T47D (cell line): ENCODE data around the gene PLCL2.

Experiments
- DNase-seq, 2 experiments: peaks; one replicate each; pipeline versions ENCODE4 v3.0.0 to v3.0.0-alpha.2; 2011 to 2012; ENCODE audit warnings: low read depth in 1 of 2, low spot score in 1 of 2
- JUND ChIP-seq: IDR thresholded peaks from 2 replicates; pipeline ENCODE4 v1.6.1; 2012; ENCODE audit warnings: low read depth
- in situ Hi-C: cut with HindIII; loops from 2 replicates; pipeline ENCODE4 v1.10.0; 2016; ENCODE audit warnings: low sequenced_read_pairs, low pct_unique_long_range_greater_than_20kb

PLCL2 gene

DNA sequence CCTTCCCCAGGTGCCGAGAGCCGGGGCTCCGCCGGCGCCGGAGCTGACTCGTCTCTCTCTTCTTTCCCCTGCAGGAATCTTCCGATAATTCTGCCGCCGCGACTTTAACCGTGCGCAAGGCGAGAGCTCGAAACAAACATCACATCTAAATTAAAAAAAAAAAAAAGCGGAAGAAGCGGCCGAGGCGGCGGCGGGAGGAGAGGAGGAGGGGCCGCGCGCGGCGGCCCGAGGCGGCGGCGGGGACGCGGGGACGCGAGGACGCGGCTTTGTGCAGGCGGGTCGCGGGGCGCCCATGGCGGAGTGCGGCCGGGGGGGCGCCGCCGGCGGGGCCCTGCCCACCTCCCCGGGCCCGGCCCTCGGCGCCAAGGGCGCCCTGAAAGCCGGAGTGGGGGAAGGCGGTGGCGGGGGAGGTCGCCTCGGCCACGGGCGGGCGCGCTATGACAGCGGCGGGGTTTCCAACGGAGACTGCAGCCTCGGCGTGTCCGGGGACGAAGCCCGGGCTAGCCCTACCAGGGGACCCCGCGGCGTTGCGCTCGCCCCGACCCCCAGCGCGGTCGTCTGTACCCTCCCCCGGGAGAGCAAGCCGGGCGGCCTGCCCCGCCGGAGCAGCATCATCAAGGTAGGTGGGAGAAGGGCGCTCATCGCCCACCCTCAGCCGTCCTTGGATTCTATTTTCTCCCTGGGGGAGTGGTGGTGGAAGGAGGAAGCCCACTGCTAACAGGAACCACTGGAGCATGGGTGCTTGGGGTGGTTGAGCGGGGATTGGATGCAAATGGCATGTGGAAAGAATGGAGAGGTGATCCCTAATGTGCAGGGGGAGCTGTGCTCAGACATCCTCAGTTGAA is at the start of gene PLCL2:
PLCL2 (plus strand) TSS at position 208 of the 845 bp plus-strand sequence; CDS start at position 293, 85 bp downstream.
- in situ Hi-C loops: no loop called here
- peak; percentile 6 to 28 for DNase-seq
- TF ChIP-seq JUND: no peak

DNA sequence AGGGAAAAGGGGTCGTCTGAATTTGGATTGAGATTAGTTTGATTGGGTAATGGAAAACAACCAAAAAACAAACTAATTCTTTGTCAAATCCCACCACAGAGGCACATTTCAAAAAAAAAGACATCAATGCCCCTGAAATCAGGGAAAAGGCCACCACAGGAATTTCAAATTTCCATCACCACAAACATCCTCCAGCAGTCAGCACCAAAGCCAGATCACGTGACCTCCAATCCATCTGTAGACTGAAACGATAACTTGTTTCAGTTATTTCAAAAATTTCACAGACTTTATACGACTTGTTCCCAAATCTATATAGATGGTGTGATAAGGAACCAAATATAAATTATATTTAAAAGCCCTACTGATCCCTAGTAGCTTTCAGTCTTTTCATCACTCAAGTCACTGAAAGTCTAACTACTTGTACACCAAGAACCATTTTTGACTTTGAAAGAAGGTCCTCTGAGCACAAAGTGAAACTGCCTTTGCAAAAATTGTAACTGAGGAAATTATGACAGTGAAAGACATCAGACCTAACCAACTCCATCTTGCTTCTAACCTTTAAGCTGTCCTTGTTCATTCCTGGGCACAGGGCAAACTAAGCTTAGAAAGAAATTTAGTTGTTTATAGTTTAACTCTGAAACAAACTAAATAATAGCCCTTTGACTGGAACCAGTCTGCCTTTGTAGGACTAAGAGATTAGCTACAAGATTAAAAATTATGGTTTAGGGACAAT is 48.1 kb upstream of the PLCL2 start:
- no peak for DNase-seq
- in situ Hi-C loops: no loop called here

DNA sequence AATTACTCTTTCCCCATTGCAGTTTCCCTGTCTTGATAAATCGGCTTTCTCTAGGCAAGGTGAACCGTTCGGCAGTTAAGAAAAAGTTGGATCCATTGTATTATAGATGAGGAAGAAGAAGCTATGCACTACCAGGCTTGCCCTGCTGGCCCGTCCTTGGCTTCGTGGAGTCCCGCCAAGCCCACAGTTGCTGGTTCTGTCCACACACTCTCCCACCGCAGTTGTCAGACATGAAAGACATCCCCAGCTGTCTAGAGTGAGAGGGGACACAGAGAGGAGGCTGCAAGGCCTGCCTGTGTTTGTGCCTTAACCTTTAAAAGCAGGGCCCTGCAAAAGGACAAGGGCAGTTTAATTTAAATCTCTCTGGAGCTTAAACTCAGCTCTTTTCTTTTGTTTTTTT is 47.2 kb upstream of the PLCL2 start:
- no peak for TF ChIP-seq JUND
- no peak for DNase-seq
- in situ Hi-C loops: no loop called here

More for the DNA sequence above, 48.1 kb upstream of the PLCL2 start:
- no peak for TF ChIP-seq JUND

DNA sequence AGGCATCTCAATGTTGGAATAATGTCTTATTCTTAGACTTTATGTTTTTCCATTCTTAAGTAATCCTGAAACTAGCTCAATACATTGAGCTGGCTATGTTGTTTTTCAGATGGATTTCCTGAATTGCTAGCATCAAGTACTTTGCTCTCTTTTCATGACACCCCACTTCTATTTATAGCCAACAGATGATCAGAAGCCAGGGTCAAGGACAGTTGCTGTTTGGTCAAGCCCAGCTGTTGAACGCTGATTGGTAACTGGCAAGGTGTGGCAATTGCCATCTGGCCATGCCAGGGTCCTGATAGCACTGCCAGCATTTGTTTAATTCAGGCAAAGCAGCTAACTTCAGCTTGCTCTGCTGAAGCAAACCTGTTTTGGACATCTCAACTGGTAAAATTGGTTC is 46.2 kb upstream of the PLCL2 start:
- TF ChIP-seq JUND: no peak
- in situ Hi-C loops: no loop called here
- no peak for DNase-seq

DNA sequence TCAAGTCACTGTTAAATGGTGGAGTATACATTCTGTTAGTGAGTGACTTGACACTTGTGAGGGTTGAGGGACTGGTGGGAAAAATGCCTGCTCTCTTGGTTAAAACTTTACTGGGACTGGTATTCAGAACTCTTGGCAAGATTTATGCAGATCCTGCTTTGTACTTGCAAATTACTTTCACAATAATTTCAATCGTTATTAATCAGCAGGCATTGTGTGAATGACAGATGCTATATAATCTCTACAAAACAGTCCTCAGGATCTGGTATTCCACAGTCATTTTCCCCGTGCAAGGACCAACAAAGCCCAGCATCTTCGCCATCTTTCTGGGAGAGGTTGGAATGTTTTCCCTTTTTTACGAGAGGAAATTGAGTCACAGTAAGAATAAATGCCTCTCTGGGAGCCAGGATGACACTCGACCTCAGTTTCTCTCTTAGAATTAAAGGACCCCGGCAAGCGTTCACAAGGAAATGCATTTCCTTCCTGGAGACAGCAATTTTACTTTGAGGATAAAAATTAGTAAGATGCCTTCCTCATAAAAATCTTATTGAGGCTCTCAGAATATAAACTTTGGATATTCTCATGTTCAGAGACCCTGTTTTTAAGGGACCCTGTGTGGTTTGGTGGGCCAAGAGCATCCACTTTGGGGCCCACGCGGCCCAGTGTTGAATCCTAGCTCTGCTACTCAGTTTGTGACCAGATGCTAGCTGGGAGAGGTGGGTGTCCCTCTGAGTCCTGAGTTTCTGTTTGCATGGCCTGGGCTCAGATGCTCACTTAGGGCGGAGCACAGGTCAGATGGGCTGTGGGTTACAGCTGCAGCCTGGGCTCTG is 45.3 kb upstream of the PLCL2 start:
- TF ChIP-seq JUND: no peak
- no peak for DNase-seq
- in situ Hi-C loops: no loop called here

DNA sequence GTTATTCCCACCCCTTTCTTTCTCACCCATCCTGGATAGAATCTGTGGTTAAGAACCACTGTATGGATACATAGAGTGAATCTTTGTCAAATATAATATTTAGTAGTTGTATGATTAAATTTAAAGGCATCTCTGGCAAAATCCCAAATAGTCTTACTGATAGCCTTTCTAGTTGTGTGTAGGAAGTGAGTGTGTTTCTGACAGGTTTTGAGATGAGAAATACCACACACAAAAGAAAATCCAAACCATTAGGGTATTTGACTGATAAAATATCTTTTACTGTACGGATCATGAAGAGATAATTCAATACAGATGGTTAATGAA is 44.7 kb upstream of the PLCL2 start:
- TF ChIP-seq JUND: no peak
- in situ Hi-C loops: no loop called here
- no peak for DNase-seq

DNA sequence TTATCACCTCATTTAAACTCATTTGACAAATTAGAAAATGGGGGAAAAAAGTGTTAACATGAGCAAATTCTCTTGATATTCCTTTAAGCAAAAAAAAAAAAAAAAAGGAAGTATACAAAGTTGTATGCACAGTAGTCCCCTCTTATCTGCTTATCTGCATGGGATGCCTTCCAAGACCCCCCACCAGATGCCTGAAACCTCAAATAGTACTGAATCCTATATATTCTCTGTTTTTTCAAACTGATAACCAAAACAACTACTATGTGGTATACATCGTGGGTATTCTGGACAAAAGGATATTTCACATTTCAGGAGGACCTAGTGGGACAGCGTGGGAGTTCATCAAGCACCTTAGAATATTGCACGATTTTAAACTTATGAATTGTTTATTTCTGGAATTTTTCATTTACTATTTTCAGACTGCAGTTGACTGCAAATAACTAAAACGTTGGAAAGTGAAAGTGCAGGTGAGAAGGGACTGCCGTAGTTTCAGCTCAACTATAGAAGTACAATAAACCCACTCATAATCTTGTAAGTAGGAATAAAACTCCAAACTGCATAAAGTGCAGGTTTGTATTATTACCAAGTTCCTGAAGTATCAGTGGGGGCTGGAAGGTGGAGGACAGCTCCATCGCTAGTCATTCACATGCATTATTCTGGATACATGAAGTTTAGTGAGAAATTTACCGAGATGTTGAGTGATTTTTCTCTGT is 43.6 kb upstream of the PLCL2 start:
- in situ Hi-C loops: no loop called here
- TF ChIP-seq JUND: no peak
- no peak for DNase-seq

DNA sequence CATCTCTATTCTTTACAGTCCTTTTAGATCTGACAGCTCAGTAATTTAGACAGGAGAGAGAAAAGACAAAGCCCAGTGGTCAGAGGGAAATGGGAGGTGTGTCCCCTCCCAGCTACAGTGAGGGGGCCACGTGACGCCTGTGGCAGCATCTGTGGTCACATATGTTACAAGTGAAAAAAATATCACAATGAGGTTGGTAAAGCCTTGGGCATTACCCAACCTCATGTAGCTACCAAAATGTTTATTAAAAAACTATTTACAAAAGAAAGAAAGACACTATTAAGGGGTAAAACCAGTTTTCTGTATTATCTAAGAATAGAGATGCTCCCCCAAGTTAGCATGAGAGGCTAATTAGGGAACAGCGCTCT is 42.9 kb upstream of the PLCL2 start:
- no peak for TF ChIP-seq JUND
- in situ Hi-C loops: no loop called here
- no peak for DNase-seq

DNA sequence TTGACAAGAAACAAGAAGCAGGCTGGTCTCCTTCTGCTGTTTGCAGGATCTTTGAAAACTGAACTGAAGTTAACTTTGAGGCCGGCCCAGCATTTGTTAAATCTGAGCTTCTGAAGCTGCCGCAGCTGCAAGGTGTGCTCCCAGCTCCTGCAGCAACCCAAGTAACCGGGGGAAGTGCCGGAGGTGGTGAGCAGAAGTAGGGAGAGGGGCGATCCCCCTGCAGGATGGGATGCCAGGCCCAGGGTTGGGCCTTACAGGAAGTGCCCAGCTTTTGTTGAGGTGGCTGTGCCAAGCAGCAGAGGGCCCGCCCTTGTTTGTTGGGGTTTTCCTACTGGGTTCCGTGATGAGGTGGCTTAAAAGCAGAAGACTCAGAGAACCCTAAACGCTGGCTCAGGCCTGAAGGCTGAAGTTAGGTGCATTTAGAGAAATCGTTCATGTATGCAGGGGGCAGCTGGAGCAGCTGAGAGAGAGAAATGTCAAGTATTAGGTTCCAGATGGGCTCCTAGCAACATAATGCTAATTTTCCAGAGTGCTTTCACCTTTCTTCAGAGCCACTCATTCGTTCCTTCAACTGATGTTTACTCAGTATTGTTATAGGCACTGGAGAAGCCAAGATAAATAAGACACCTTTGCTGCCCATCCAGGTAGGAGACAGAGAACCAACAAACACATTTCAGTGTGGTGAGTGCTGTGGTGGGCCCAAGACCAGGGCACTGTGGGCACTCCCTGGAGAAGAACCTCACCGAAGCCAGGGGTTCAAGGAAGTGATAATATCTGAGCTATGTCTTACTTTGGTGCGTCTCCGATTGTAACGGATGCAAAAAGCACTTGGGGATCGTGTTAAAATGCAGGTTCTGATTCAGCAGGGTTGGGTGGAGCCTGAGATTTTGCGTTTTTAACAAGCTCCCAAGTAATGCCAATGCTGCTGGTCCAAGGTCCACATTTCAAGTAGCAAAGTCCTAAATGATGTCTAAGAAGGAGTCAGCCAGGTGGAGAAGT is 42.2 kb upstream of the PLCL2 start:
- peak in 1 of 2 experiments; percentile 14 for DNase-seq
- TF ChIP-seq JUND: no peak
- in situ Hi-C loops: no loop called here

DNA sequence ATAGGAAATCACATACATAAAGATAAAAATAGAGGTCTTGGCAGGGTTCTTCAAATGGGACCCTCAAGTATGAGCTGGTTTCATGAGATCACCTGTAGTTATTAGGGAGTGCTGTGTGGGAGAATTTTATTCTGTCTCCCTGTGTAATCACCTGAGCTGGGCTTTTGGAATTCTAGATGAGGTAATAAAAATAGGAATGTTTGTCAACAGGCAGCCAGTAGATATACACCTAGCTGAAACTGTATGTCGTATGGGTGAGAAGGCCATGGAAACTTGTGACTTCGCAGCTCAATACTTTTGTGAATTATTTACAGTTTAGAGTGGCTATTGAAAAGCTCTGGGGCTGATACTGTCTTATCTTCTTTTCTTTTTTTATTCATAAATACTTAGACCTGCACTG is 40.5 kb upstream of the PLCL2 start:
- no peak for DNase-seq
- no peak for TF ChIP-seq JUND
- in situ Hi-C loops: no loop called here

DNA sequence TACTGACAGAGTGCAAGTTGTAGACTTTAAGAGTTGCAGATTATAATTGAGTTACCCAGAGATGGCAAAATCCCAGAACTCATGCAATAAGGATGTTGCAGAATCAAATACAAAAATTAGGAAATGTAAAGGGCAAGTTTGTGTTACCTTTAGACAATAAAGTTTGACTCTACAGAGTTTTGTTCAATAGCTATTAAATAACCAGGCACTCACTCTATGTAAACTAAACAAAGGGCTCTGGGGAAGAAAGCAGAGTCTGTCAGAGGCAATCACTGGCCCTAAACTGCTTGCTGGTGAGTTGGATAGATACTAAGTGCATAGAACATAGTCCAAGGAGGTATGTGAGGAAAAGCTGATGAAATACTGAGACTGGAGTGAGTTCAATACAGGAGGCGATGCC is 40.0 kb upstream of the PLCL2 start:
- DNase-seq: no peak
- TF ChIP-seq JUND: no peak
- in situ Hi-C loops: no loop called here
